Measurements from ENCODE around the gene TMEM106A. TPM values are rescaled to one million over a fixed set of nuclear protein-coding genes. Genes with fewer than 3 reads are reported as not detected.
"Not testable (repeated sequence)": the region's sequence is repeated elsewhere in the genome, so short reads cannot be mapped to it uniquely, and the experiment has no call there.

The TMEM106A gene
- total and polyA plus RNA-seq, 7 experiments from 2014 or later: 1.6 to 20.7 (median 13.7) TPM

DNA sequence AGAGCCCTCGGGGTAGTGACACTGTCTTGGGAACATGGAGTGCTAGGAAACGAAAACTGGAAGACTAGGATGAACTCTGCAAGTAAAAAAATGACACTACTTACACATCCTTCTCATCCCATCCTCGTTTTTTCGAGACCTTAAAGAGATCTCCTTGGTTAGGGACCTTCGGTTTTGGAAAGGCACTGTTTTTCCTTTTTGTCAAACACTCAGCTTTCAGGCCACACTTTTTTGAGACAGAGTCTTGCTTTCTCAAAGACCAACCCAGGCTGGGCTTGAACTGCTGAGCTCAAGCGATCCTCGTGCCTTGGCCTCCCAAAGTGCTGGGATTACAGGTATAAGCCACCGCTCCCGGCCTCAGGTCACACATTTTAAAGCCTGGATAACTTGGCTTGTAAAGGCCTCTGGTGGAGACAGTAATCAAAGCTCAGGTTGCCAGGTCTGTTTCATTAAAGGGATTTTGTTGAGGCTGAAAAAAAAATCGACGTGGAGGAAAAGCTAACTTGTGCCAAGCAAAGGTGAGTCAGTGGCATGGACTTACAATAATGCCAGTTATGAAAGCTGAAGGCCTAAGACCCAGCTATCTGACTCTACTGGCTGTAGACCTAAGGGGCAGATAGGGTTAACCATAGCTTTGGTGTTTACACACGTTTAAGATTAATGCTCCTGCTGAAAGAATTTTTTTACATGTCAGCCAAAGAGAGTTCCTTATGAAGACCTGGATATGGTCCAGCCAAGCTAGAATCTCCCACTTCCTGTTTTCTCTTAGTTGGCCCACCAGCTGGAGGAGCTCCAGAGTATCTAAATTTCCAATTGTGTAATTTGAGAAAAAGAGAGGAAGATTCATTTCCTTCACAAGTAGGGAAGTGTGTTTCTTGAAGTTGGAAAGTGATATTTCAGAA is 39.8 kb upstream of the TMEM106A start:
- Histone ChIP-seq H3K4me3 (ENCODE audit: low read length) (peak overlapping the region; percentile 64), H3K9me3 (ENCODE audit: control insufficient read depth in 2 of 3, low read length in 3 of 3) (no peaks in the 10 kb centered on the region), H3K27ac (ENCODE audit: low read depth, low read length) (peak overlapping the region; percentile 97), H3K4me1 (ENCODE audit: control insufficient read depth in 2 of 2, insufficient read depth in 2 of 2, low read length in 2 of 2) (peaks cover 35 to 38% of the 10 kb centered on the region in 2 donors), H3K36me3 (ENCODE audit: control insufficient read depth in 2 of 3, insufficient read depth in 3 of 3, low read length in 3 of 3) (peaks cover 0 to 3% (median 3%) of the 10 kb centered on the region in 3 experiments), H3K27me3 (ENCODE audit: control insufficient read depth in 2 of 2, insufficient read depth in 2 of 2, low read length in 2 of 2) (no peaks in the 10 kb centered on the region)
- Mint-ChIP-seq H3K4me1 (peaks cover 28 to 48% (median 38%) of the 10 kb centered on the region in 7 donors), H3K4me3 (no peak overlapping the region), H3K9me3 (no peaks in the 10 kb centered on the region), H3K36me3 (peaks cover 0 to 16% (median 15%) of the 10 kb centered on the region in 5 donors), H3K27ac (no peak overlapping the region), H3K27me3 (no peaks in the 10 kb centered on the region)
- POLR2A ChIA-PET: interaction anchor here (0.7 to 2.2 kb wide), 27 partner anchors 8 to 1435 kb away, joined by 3 to 15 read pairs (median 4); partner anchors contain the start of genes BRCA1, DHX8, RPL27 and TMEM106A
- CTCF ChIA-PET: interaction anchor here (0.7 to 1.2 kb wide), 6 partner anchors 8 to 173 kb away, joined by 3 to 7 read pairs (median 4); partner anchors contain the start of genes IFI35 and RPL27
- DNase-seq (peak in 2 of 9 donors; percentile 7 to 17), ATAC-seq (no peak)
- intact Hi-C loops (cut with micrococcal nuclease): loop anchor here (1.0 to 5.0 kb wide), 11 partner anchors 39 to 1483 kb away; partner anchors contain the start of genes AARSD1 (in 2 of the 2), IFI35 (in 2 of the 2), ATXN7L3 (in 1 of the 2) and DHX8 (in 1 of the 2)

DNA sequence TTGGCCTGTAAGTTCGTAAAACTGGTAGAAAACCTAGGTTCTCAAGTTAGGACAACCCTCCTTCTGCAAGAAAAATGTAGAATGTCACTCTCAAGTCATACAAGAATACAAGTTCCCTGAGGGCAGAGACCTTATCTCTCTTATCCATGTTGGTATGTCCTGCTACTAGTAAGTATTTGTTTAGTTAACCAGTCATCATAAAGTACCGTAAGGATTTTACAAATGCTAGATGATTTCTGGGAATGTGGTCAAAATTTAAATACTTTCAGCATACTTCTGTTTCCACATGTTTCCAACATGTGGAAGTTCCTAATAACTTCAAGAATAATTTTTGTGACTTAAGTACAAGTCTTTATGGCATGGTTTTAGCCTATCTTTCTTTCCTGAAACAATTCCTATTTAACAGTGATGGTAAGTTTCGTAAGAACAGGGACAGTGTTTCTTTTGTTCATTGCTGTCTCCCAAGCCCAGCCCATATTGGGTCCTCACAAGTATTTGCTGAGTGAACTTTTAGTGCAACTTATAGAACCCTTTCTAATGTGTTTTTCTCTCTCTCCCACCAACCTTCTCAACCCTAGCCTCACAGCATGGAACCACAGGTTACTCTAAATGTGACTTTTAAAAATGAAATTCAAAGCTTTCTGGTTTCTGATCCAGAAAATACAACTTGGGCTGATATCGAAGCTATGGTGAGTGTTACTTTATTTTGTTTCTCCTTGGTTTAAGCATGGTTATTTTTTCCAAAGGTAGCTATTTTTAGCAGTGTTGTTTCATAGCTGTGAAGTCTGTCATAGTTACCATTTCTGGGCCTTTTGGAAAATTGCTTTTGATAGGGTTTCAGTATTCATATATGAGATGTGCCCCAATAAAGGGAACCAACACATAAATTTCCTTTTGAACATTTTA is 36.2 kb upstream of the TMEM106A start:
- peak overlapping the region; percentile 62 for H3K27ac ChIP-seq (ENCODE audit: low read depth, low read length)
- POLR2A ChIA-PET: interaction anchor here (0.9 kb wide), 1 partner anchor 185 kb away, joined by 4 read pairs; no protein-coding TSS in a partner anchor

DNA sequence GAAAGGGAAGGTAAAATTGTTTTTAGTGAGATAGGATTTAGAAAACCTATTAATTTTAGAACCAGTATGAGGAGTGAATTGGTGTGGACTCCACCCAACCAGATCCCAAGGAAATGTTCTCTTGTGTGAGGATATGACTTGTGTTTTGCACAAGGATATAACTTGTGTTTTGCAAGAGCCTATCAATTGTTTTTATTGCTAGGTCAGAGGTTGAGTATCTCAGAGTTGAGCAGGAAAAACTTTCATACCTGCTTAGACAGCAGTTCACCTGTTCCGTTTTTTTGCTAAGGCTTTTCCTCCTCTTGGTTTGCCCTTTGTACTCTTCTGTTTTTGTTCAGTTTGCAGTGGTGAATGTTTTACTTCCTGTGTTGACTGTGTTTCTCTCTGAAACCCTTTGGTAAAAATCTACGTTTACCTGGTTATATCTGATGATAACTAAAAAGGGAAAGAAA is 35.5 kb upstream of the TMEM106A start:
- Histone ChIP-seq H3K4me1 (ENCODE audit: control insufficient read depth in 2 of 2, insufficient read depth in 2 of 2, low read length in 2 of 2) (peaks cover 26 to 34% of the 10 kb centered on the region in 2 donors), H3K4me3 (ENCODE audit: low read length) (no peak overlapping the region), H3K9me3 (ENCODE audit: control insufficient read depth in 2 of 3, low read length in 3 of 3) (no peaks in the 10 kb centered on the region), H3K27ac (ENCODE audit: low read depth, low read length) (peak overlapping the region; percentile 62), H3K27me3 (ENCODE audit: control insufficient read depth in 2 of 2, insufficient read depth in 2 of 2, low read length in 2 of 2) (no peaks in the 10 kb centered on the region), H3K36me3 (ENCODE audit: control insufficient read depth in 2 of 3, insufficient read depth in 3 of 3, low read length in 3 of 3) (peaks cover 6 to 40% (median 18%) of the 10 kb centered on the region in 3 experiments)
- CTCF ChIA-PET: interaction anchor here (0.7 to 1.0 kb wide), 3 partner anchors 8 to 174 kb away, joined by 3 to 6 read pairs (median 3); no protein-coding TSS in a partner anchor
- H3K36me3 Mint-ChIP-seq: peaks cover 0 to 24% (median 19%) of the 10 kb centered on the region in 5 donors
- ATAC-seq: no peak
- POLR2A ChIA-PET: interaction anchor here (0.7 to 0.9 kb wide), 3 partner anchors 36 to 302 kb away, joined by 3 to 5 read pairs (median 4); partner anchors contain the start of gene TMEM106A
- peak in 2 of 9 donors; percentile 13 to 19 for DNase-seq
- intact Hi-C loops (cut with micrococcal nuclease): no loop called here
- H3K9me3 Mint-ChIP-seq: no peaks in the 10 kb centered on the region
- no peaks in the 10 kb centered on the region for H3K27me3 Mint-ChIP-seq
- peak overlapping the region; percentile 54 to 95 (median 84) for H3K27ac Mint-ChIP-seq
- peak overlapping the region; percentile 45 to 83 (median 60) for H3K4me3 Mint-ChIP-seq
- H3K4me1 Mint-ChIP-seq: peaks cover 37 to 64% (median 43%) of the 10 kb centered on the region in 7 donors

More for the DNA sequence above, 36.2 kb upstream of the TMEM106A start:
- Histone ChIP-seq H3K36me3 (ENCODE audit: control insufficient read depth in 2 of 3, insufficient read depth in 3 of 3, low read length in 3 of 3) (peaks cover 6 to 37% (median 15%) of the 10 kb centered on the region in 3 experiments), H3K27me3 (ENCODE audit: control insufficient read depth in 2 of 2, insufficient read depth in 2 of 2, low read length in 2 of 2) (no peaks in the 10 kb centered on the region), H3K4me3 (ENCODE audit: low read length) (no peak overlapping the region), H3K9me3 (ENCODE audit: control insufficient read depth in 2 of 3, low read length in 3 of 3) (no peaks in the 10 kb centered on the region), H3K4me1 (ENCODE audit: control insufficient read depth in 2 of 2, insufficient read depth in 2 of 2, low read length in 2 of 2) (peaks cover 26 to 34% of the 10 kb centered on the region in 2 donors)
- peaks cover 0 to 21% (median 19%) of the 10 kb centered on the region in 5 donors for H3K36me3 Mint-ChIP-seq
- peak overlapping the region; percentile 54 to 95 (median 84) for H3K27ac Mint-ChIP-seq
- H3K9me3 Mint-ChIP-seq: no peaks in the 10 kb centered on the region
- no peaks in the 10 kb centered on the region for H3K27me3 Mint-ChIP-seq
- CTCF ChIA-PET: interaction anchor here (0.7 kb wide), 1 partner anchor 8 kb away, joined by 3 read pairs; no protein-coding TSS in a partner anchor
- ATAC-seq (no peak), DNase-seq (no peak)
- intact Hi-C loops (cut with micrococcal nuclease): no loop called here
- H3K4me3 Mint-ChIP-seq: peak overlapping the region in 8 of 10 donors; percentile 7 to 83 (median 62)
- peaks cover 37 to 64% (median 43%) of the 10 kb centered on the region in 7 donors for H3K4me1 Mint-ChIP-seq

DNA sequence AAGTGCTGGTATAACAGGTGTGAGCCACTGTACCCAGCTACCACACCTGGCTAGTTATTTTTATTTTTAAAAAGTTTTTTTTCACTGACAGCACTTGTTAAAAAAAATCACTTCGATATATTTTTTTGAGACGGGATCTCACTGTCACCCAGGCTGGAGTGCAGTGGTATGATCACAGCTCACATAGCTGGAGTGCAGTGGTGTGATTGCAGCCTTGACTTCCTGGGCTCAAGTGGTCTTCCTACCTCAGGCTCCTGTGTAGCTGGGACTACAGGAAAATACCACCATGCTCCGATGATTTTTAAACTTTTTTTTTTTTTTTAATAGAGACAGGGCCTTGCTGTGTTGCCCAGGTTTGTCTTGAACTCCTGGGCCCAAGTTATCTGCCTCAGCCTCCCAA is 27.8 kb upstream of the TMEM106A start:
- Histone ChIP-seq H3K4me3 (ENCODE audit: low read length) (no peak overlapping the region), H3K9me3 (ENCODE audit: control insufficient read depth in 2 of 3, low read length in 3 of 3) (no peaks in the 10 kb centered on the region), H3K4me1 (ENCODE audit: control insufficient read depth in 2 of 2, insufficient read depth in 2 of 2, low read length in 2 of 2) (no peaks in the 10 kb centered on the region), H3K36me3 (ENCODE audit: control insufficient read depth in 2 of 3, insufficient read depth in 3 of 3, low read length in 3 of 3) (peaks cover 9 to 50% (median 14%) of the 10 kb centered on the region in 3 experiments), H3K27me3 (ENCODE audit: control insufficient read depth in 2 of 2, insufficient read depth in 2 of 2, low read length in 2 of 2) (no peaks in the 10 kb centered on the region), H3K27ac (ENCODE audit: low read depth, low read length) (no peak overlapping the region)
- CTCF ChIA-PET: interaction anchor here (1.2 kb wide), 1 partner anchor 8 kb away, joined by 3 read pairs; no protein-coding TSS in a partner anchor
- Mint-ChIP-seq H3K4me3 (peak overlapping the region in 1 of 10 donors; percentile 7), H3K27ac (peak overlapping the region in 1 of 9 donors; percentile 9), H3K27me3 (no peaks in the 10 kb centered on the region), H3K9me3 (no peaks in the 10 kb centered on the region), H3K4me1 (peaks cover 0 to 5% (median 0%) of the 10 kb centered on the region in 7 donors), H3K36me3 (peaks cover 4 to 21% (median 16%) of the 10 kb centered on the region in 5 donors)
- POLR2A ChIA-PET: interaction anchor here (0.6 kb wide), 1 partner anchor 39 kb away, joined by 3 read pairs; no protein-coding TSS in a partner anchor
- intact Hi-C loops (cut with micrococcal nuclease): no loop called here
- ATAC-seq (no peak), DNase-seq (no peak)

DNA sequence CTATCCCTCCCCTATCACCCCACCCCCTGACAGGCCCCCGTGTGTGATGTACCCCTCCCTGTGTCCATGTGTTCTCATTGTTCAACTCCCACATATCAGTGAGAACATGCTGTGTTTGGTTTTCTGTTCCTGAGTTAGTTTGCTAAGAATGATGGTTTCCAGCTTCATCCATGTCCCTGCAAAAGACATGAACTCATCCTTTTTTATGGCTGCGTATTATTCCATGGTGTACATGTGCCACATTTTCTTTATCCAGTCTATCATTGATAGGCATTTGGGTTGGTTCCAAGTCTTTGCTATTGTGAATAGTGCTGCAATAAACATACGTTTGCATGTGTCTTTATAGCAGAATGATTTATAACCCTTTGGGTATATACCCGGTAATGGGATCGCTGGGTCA is 25.0 kb upstream of the TMEM106A start:
- H3K27ac ChIP-seq (ENCODE audit: low read depth, low read length); CTCF ChIA-PET; H3K27me3 Mint-ChIP-seq; H3K4me3 Mint-ChIP-seq; H3K4me1 Mint-ChIP-seq; ATAC-seq; intact Hi-C loops (cut with micrococcal nuclease); DNase-seq; H3K9me3 ChIP-seq (ENCODE audit: control insufficient read depth in 2 of 3, low read length in 3 of 3); H3K4me1 ChIP-seq (ENCODE audit: control insufficient read depth in 2 of 2, insufficient read depth in 2 of 2, low read length in 2 of 2); H3K27me3 ChIP-seq (ENCODE audit: control insufficient read depth in 2 of 2, insufficient read depth in 2 of 2, low read length in 2 of 2); POLR2A ChIA-PET; H3K9me3 Mint-ChIP-seq; H3K4me3 ChIP-seq (ENCODE audit: low read length); H3K27ac Mint-ChIP-seq: not testable (repeated sequence)
- H3K36me3 ChIP-seq (ENCODE audit: control insufficient read depth in 2 of 3, insufficient read depth in 3 of 3, low read length in 3 of 3): peaks cover 17 to 58% (median 29%) of the 10 kb centered on the region in 3 experiments
- peaks cover 4 to 41% (median 25%) of the 10 kb centered on the region in 5 donors for H3K36me3 Mint-ChIP-seq
